IMR-90 (cell line): Measurements from ENCODE around the gene ADAT1. TPM values are rescaled to one million over a fixed set of nuclear protein-coding genes. Genes with fewer than 3 reads are reported as not detected.

Experiments
- ATAC-seq: fragments of 200-7000 bp; cut with Tn5 transposase; 2 replicates; pipeline ENCODE4 v1.9.1; 2020; ENCODE audit warnings: low read depth, mild to moderate bottlenecking, moderate library complexity
- BruUV-seq: library from RNA; stranded (reverse); fragments of 400-500 nt; replicated peaks from 2 replicates; lab custom pipeline; 2021; lab: Mats Ljungman, UMichigan
- CTCF ChIA-PET: fragments of 300-600 bp; formaldehyde crosslinking; extraction: SDS; loops from one replicate; lab custom pipeline; 2021; ENCODE audit warnings: antibody characterized with exemption; lab: Yijun Ruan, JAX
- POLR2A ChIA-PET: fragments of 300-600 bp; sonication (Branson Sonifier 250); formaldehyde crosslinking; loops from one replicate; lab custom pipeline; 2022; ENCODE audit warnings: antibody characterized with exemption; ENCODE audit not compliant: unreplicated experiment; lab: Charles Lee
- DNase-seq: peaks from one replicate; pipeline ENCODE4 v3.0.0; 2013
- H2AFZ ChIP-seq: replicated peaks from 2 replicates; pipeline ENCODE3; 2013; ENCODE audit warnings: low read length, mild to moderate bottlenecking; ENCODE audit not compliant: poor library complexity
- H2AK5ac ChIP-seq: 2 replicates; pipeline ENCODE4 v1.6.1; 2013; ENCODE audit warnings: low read depth, low read length, inconsistent platforms
- H2AK9ac ChIP-seq: replicated peaks from 2 replicates; pipeline ENCODE3; 2013; ENCODE audit warnings: mild to moderate bottlenecking, low read depth, low read length, moderate library complexity; ENCODE audit not compliant: poor library complexity
- H2BK120ac ChIP-seq: 2 replicates; pipeline ENCODE4 v1.6.1; 2013; ENCODE audit warnings: low read depth, low read length, inconsistent platforms
- H2BK15ac ChIP-seq: 3 replicates; pipeline ENCODE4 v1.6.1; 2013; ENCODE audit warnings: low read depth, low read length, inconsistent platforms
- H2BK20ac ChIP-seq: 2 replicates; pipeline ENCODE4 v1.6.1; 2013; ENCODE audit warnings: low read depth, mild to moderate bottlenecking, inconsistent platforms, low read length, moderate library complexity
- H2BK5ac ChIP-seq: 2 replicates; pipeline ENCODE4 v1.6.1; 2013; ENCODE audit warnings: mild to moderate bottlenecking, low read depth, low read length, inconsistent platforms; ENCODE audit not compliant: poor library complexity, severe bottlenecking
- H3K14ac ChIP-seq: replicated peaks from 2 replicates; pipeline ENCODE4 v1.6.1; 2013; ENCODE audit warnings: low read depth, low read length, inconsistent platforms
- H3K18ac ChIP-seq: 2 replicates; pipeline ENCODE4 v1.6.1; 2013; ENCODE audit warnings: low read depth, low read length, control low read depth
- H3K23ac ChIP-seq: 2 replicates; pipeline ENCODE4 v1.6.1; 2013; ENCODE audit warnings: low read depth, low read length, inconsistent platforms
- H3K27ac ChIP-seq: 2 replicates; pipeline ENCODE4 v1.5.1; 2013; ENCODE audit warnings: mild to moderate bottlenecking, control low read depth, low read length; ENCODE audit not compliant: insufficient read depth
- H3K27me3 ChIP-seq: 2 replicates; pipeline ENCODE4 v1.6.1; 2013; ENCODE audit warnings: low read length; ENCODE audit not compliant: control insufficient read depth, insufficient read depth
- H3K36me3 ChIP-seq: 2 replicates; pipeline ENCODE4 v1.6.1; 2013; ENCODE audit warnings: low read length, mixed read lengths; ENCODE audit not compliant: control insufficient read depth, insufficient read depth
- H3K4ac ChIP-seq: 2 replicates; pipeline ENCODE4 v1.6.1; 2013; ENCODE audit warnings: low read depth, low read length, inconsistent platforms
- H3K4me1 ChIP-seq: 2 replicates; pipeline ENCODE4 v1.6.1; 2013; ENCODE audit warnings: low read length, mixed read lengths; ENCODE audit not compliant: control insufficient read depth, insufficient read depth
- H3K4me2 ChIP-seq: 2 replicates; pipeline ENCODE4 v1.6.1; 2013; ENCODE audit warnings: low read depth, mild to moderate bottlenecking, control low read depth, low read length, moderate library complexity
- H3K4me3 ChIP-seq: 2 replicates; pipeline ENCODE4 v1.5.1; 2013; ENCODE audit warnings: low read depth, mild to moderate bottlenecking, control low read depth, low read length, moderate library complexity; ENCODE audit not compliant: insufficient read depth
- H3K56ac ChIP-seq: 2 replicates; pipeline ENCODE4 v1.6.1; 2013; ENCODE audit warnings: low read length, inconsistent platforms; ENCODE audit not compliant: insufficient read depth; ENCODE audit errors: extremely low read depth
- H3K79me1 ChIP-seq, 2 experiments: 2 replicates each; pipeline ENCODE4 v1.6.1; 2013; ENCODE audit warnings: low read length in 2 of 2, inconsistent platforms in 1 of 2, low read depth in 1 of 2
- H3K9ac ChIP-seq: 2 replicates; pipeline ENCODE4 v1.6.1; 2013; ENCODE audit warnings: low read depth, low read length, control low read depth
- H3K9me1 ChIP-seq: 2 replicates; pipeline ENCODE4 v1.6.1; 2013; ENCODE audit warnings: low read length, inconsistent platforms; ENCODE audit not compliant: insufficient read depth
- H3K9me3 ChIP-seq: 2 replicates; pipeline ENCODE4 v1.6.1; 2013; ENCODE audit warnings: low read length; ENCODE audit not compliant: control insufficient read depth, insufficient read depth
- H4K20me1 ChIP-seq: 2 replicates; pipeline ENCODE4 v1.6.1; 2013; ENCODE audit warnings: low read length, inconsistent platforms; ENCODE audit not compliant: insufficient read depth
- H4K5ac ChIP-seq: 2 replicates; pipeline ENCODE4 v1.6.1; 2013; ENCODE audit warnings: mild to moderate bottlenecking, low read depth, low read length, control low read depth
- H4K8ac ChIP-seq, 2 experiments: 2 replicates each; pipeline ENCODE4 v1.6.1; 2013; ENCODE audit warnings: low read depth in 2 of 2, low read length in 2 of 2, control low read depth in 1 of 2, inconsistent platforms in 1 of 2
- H4K91ac ChIP-seq: 2 replicates; pipeline ENCODE4 v1.6.1; 2013; ENCODE audit warnings: low read depth, low read length, inconsistent platforms; ENCODE audit not compliant: insufficient read depth
- CEBPB ChIP-seq: IDR thresholded peaks from 2 replicates; pipeline ENCODE4 v1.6.1; 2012; ENCODE audit warnings: low read depth, low read length, improper control_type of control experiment
- RCOR1 ChIP-seq: IDR thresholded peaks from 2 replicates; pipeline ENCODE4 v1.6.1; 2012; ENCODE audit warnings: mild to moderate bottlenecking, low read length, improper control_type of control experiment; ENCODE audit not compliant: insufficient replicate concordance
- SMC3 ChIP-seq: fragments of 150-350 bp; IDR thresholded peaks from 2 replicates; pipeline ENCODE4 v1.6.1; 2016; ENCODE audit warnings: low read depth, mild to moderate bottlenecking, antibody characterized with exemption, low read length, moderate library complexity
- USF2 ChIP-seq: fragments of 150-350 bp; IDR thresholded peaks from 2 replicates; pipeline ENCODE4 v1.6.1; 2017; ENCODE audit warnings: mild to moderate bottlenecking, antibody characterized with exemption, low read length, low read depth
- WGBS, 2 experiments: methylation state at CpG; one replicate each; pipeline versions ENCODE4 v1.1.5 to v1.1.7; 2013; ENCODE audit warnings: missing lambda C conversion rate in 2 of 2; ENCODE audit not compliant: insufficient read length in 1 of 2; ENCODE audit errors: extremely low coverage in 2 of 2; 5-methylcytosine and 5-hydroxymethylcytosine counted together
- dilution Hi-C: fragments of 300-500 bp; cut with HindIII; formaldehyde crosslinking; loops from one replicate; pipeline ENCODE4 v1.14.3; 2018; ENCODE audit warnings: low sequenced_read_pairs; ENCODE audit not compliant: unreplicated experiment
- in situ Hi-C: fragments of 300-500 bp; cut with MboI; formaldehyde crosslinking; loops from 3 replicates; pipeline ENCODE4 v1.14.3; 2019; ENCODE audit warnings: low sequenced_read_pairs, inconsistent platforms, mixed read lengths
- intact Hi-C: fragments of 100-400 bp; cut with micrococcal nuclease; formaldehyde crosslinking; loops from 2 replicates; pipeline ENCODE4 v1.10.0; 2022
- polyA plus RNA-seq, 3 experiments: library from polyadenylated mRNA; depleted of rRNA; stranded (reverse); fragments of >200 nt; gene quantifications; 2 replicates each; pipeline ENCODE4 v1.2.3, GENCODE V29; 2012; ENCODE audit warnings: low replicate concordance in 1 of 3
- total RNA-seq: library from RNA; depleted of rRNA; stranded (reverse); fragments of >200 nt; gene quantifications from 2 replicates; pipeline ENCODE4 v1.2.3, GENCODE V29; 2012

Gene ADAT1
- total and polyA plus RNA-seq, 2 of the 4 experiments (the other 2 are of a cell fraction): 22.7 to 52.9 TPM

- H2AFZ ChIP-seq: peak overlapping the region; percentile 98
- ATAC-seq (no peak), DNase-seq (no peak)
- peaks cover 8% of the 10 kb centered on the region for H3K27me3 ChIP-seq
- 0 out of 2 replicates have a peak overlapping the region, but pooled peaks have one; percentile 30 for H3K18ac ChIP-seq
- dilution Hi-C loops: no loop called here
- H2AK5ac ChIP-seq: no peak overlapping the region
- TF ChIP-seq SMC3 (no peak), RCOR1 (no peak), USF2 (no peak), CEBPB (no peak)
- in situ Hi-C loops: no loop called here
- peaks cover 5% of the 10 kb centered on the region; the same call in 1 of the 2 replicates for H3K4me1 ChIP-seq
- no peaks in the 10 kb centered on the region for H3K36me3 ChIP-seq
- H2BK15ac ChIP-seq: peak overlapping the region; percentile 57; the same call in 2 of the 3 replicates
- peak overlapping the region; percentile 47 for H3K9ac ChIP-seq
- H2AK9ac ChIP-seq: no peak overlapping the region
- CTCF ChIA-PET: interaction anchor here (0.6 kb wide), 1 partner anchor 40 kb away, joined by 3 read pairs; no protein-coding TSS in a partner anchor
- POLR2A ChIA-PET: interaction anchor here (0.5 kb wide), 1 partner anchor 189 kb away, joined by 3 read pairs; no protein-coding TSS in a partner anchor
- H4K91ac ChIP-seq: no peak overlapping the region; the same call in 1 of the 2 replicates
- 40% methylated on average over 7 of the region's 16 CpGs; no CpG with 5 or more reads in 1 of the 2 experiments for WGBS, 2 experiments
- H3K14ac ChIP-seq: peak overlapping the region; percentile 75; the same call in 1 of the 2 replicates
- 0 out of 2 replicates have a peak overlapping the region, but pooled peaks have one; percentile 7 for H3K27ac ChIP-seq
- no peak overlapping the region for H2BK120ac ChIP-seq
- H4K5ac ChIP-seq: peak overlapping the region; percentile 88
- H3K23ac ChIP-seq: peak overlapping the region; percentile 62; the same call in 1 of the 2 replicates
- H3K9me1 ChIP-seq: peaks cover 8% of the 10 kb centered on the region
- peak overlapping the region; percentile 21; the same call in 1 of the 2 replicates for H3K4me3 ChIP-seq
- H2BK5ac ChIP-seq: peak overlapping the region; percentile 53
- H3K79me1 ChIP-seq: 0 out of 4 replicates have a peak, but pooled peaks cover 0 to 2% of the 10 kb centered on the region in 2 experiments
- no peaks in the 10 kb centered on the region for H3K9me3 ChIP-seq
- peak overlapping the region; percentile 89 for H3K4me2 ChIP-seq
- no peak overlapping the region for H3K56ac ChIP-seq
- no TSS peak for BruUV-seq
- H4K20me1 ChIP-seq: no peaks in the 10 kb centered on the region
- no peak overlapping the region for H2BK20ac ChIP-seq
- peak overlapping the region; percentile 16; the same call in 1 of the 2 replicates for H3K4ac ChIP-seq
- intact Hi-C loops: loop anchor here (5.0 kb wide), 1 partner anchor 94 kb away; the partner anchor contains the start of gene TMEM170A
- H4K8ac ChIP-seq: peak overlapping the region; percentile 82 to 86
Measured at GRCh38 chr16:75556431-75556950, 66.6 kb downstream of the ADAT1 start.
